SHP77 treated with DMSO at 0.1 percent for 48 hours (cell line): ENCODE measurements around the gene NSD1.
"Not testable (repeated sequence)": the region's sequence is repeated elsewhere in the genome, so short reads cannot be mapped to it uniquely, and the experiment has no call there.

Source experiments
- DNase-seq: peaks from one replicate; lab custom pipeline; 2025; lab: John Stamatoyannopoulos, UW

The NSD1 gene

GRCh38 chr5:177328545-177329231 is 195.1 kb downstream of the NSD1 start:
- no peak for DNase-seq

DNA sequence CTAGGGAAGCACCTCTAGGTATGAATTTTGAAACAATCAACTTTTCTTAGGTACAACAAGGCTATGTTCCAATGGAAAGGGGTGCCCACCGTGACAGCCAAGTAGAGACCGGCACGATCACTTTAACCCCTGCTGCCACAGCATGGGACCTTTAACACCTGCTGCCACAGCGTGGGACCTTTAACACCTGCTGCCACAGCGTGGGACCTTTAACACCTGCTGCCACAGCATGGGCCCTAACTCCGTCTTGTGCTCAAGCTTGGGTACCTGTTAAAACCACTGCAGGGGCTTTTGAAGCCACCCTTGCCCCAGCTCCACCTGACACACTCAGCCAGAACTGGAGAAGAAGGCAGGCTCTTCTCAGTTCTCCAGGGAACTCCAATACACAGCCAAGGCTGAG is 196.3 kb downstream of the NSD1 start:
- DNase-seq: no peak

- DNase-seq: no peak
Observed at GRCh38 chr5:177330991-177331842, 197.6 kb downstream of the NSD1 start.

DNA sequence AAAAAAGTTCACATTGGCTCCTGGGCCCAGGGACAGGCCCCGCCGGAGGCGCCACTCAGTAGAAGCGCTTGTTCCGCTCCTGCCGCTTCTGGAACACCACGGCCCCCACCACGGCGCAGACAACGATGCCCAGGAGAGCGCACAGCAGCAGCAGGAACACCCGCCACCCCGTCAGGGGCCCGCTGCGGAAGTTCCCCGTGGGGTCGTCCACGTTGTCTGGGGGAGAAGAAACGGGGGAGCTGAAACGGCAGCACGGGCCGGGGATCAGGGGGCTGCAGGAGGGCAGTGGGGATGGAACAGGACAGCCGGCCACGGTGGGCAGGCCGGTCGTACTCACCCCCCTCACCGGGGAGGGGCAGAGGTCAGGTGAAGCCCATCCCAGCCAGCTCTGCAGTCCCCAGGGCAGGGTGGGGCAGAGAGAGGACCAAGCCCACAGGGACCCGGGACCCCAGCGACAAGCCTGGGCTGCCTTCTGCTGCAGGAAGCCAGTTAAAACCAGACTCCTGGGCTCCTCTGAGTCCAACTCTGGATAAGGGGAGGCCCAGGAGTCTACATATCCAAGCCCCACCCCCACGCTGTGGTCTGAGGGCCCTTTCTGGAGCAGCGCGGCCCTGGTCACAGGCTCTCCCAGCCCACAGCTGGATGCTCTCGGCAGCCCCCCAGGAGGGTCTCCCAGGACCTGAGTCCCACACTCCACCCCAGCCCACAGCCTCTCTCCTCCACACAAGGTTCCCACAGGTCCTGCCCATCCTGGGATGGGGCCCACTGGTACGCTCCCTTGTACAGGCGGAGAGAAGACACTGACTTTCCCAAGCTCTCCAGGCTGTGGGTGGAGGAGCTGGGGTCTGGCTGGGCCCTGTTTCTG is 198.7 kb downstream of the NSD1 start:
- DNase-seq: no peak

DNA sequence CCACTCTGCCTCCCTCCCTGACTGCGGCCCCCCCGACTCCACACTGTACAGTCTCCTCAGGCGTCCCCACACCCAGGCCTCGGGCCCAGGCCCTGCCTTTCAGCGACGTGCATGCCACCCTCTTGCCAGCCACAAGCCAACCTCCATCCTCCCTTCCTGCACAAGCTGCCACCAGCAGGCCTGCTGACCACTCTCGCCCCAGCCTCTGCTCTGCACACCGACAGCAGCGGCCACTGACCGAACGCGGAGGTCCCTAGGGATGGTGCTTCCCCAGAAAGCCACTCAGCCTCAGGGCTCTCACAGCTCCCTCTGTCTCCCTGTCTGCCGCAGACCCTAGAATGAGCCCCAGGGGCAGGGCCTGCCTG is 199.3 kb downstream of the NSD1 start:
- DNase-seq: no peak

GRCh38 chr5:177333420-177334154 is 200.0 kb downstream of the NSD1 start:
- DNase-seq: no peak

DNA sequence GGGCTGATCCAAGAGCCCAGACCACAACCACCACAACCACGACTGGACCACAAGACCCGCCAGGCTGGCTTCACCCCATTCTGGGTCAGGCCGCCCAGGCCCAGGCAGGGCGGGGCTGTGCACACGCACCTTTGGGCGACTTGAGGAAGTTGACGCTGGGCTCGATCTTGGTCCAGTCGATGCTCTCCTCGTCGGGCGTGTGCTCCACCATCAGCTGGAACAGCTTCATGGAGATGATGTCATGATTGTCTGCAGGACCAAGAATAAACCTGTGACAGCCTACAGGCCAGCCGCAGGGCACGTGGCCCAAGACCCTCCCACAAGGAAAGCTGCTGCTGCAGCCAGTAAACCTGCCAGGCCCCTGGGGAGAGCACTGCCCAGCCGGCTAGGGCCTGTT is 200.6 kb downstream of the NSD1 start:
- no peak for DNase-seq

- DNase-seq: no peak
Observed at GRCh38 chr5:177334781-177335700, 201.5 kb downstream of the NSD1 start.

DNA sequence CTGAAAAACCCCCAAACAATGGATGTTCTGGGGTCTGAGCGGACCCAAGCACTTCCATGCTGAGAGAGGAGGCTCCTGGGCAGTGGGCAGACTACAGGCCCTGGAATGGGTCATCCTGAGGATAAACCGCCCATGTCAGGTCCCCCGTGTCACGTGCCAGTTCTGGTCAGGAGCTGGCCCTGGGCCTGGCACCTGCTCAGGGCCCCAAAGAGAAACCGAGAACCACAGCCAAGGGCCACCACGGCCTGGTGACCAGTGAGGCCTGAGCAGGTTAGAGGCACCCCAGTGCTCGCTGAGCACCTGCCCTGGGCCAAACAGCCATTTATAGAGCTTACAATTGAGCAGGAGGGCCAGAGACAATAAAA is 202.1 kb downstream of the NSD1 start:
- DNase-seq: no peak

DNA sequence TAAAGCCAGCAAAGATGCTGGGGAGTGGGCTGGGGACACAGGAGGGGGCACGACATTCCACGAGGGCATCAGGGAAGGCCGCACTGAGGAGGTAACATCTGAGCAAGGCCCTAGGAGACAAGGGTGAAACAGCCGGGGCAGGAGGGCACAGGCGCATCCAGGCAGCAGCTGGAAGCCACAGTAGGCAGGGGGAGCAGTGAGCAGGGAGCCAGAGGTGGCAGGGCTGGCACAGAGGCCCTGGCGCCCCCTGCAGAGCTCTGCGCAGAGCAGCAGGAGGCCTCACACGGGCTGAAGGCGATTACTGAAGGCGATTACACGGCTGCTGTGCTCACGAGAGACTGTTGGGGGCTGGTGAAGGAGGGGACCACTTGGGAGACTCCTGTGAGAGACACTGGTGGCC is 202.5 kb downstream of the NSD1 start:
- no peak for DNase-seq

- DNase-seq: no peak
Observed at GRCh38 chr5:177336603-177337494, 203.3 kb downstream of the NSD1 start.

GRCh38 chr5:177338251-177339106 is 204.9 kb downstream of the NSD1 start:
- no peak for DNase-seq

DNA sequence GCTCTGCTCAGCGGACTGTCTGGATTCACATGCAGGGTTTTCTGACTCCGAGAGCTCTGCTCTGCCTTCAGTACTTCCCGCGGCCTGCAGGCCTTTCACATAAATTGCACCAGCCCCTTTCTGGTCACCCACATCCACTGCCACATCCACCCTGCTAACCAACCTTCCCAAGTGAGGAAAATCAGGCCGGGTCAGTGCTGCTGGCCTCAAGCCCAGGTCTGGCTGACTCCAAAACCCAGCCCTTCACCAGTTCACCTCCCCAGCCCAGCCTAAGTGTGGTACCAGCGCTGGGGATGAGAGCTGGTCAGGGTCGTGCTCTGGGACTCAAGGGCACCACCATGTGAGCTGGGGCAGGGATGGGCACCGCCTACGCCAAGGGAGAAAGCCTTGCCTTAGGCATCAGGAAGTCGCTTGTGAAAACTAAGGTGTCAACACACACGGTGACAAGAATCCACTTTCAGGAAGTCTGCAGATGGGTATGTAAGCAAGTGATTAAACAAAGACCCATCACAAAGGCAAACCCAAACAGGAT is 205.6 kb downstream of the NSD1 start:
- no peak for DNase-seq

- not testable (repeated sequence) for DNase-seq
Observed at GRCh38 chr5:177343000-177343399, 209.4 kb downstream of the NSD1 start.

DNA sequence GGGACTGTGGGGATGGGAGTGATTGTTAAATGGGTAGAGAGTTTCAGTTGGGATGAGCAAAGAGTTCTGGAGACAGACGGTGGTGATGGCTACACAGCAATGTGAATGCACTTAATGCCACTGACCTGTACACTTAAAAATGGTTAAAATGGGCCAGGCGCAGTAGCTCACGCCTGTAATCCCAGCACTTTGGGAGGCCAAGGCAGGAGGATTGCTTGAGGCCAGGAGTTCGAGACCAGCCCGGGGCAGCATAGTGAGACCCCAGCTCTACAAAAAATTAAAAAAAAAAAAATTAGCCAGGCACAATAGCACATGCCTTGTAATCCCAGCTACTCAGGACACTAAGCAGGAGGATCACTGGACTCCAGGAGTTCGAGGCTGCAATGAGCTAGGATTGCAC is 210.2 kb downstream of the NSD1 start:
- DNase-seq: no peak

- DNase-seq: no peak
Observed at GRCh38 chr5:177344891-177345290, 211.3 kb downstream of the NSD1 start.

DNA sequence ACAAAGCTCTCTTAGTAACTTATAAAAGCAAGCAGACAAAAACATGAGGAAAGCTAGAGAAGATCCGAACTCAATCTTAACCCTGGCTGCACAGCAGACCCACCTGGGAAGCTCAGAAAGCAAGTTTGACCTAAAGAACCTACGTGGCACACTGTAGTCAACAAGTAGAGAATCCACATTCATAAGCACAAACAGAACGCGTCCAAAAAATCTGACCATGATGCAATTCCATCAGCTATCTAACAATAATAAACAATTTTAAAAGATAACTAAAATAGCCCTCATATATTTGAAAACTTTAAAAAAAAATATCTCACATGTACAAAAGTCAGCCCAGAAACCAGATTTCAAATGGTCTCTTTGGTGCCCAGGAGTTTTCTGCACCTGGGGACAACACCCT is 213.2 kb downstream of the NSD1 start:
- no peak for DNase-seq

GRCh38 chr5:177347699-177348098 is 214.1 kb downstream of the NSD1 start:
- DNase-seq: no peak

GRCh38 chr5:177349362-177349647 is 215.7 kb downstream of the NSD1 start:
- no peak for DNase-seq
